WTC11 (cell line): ENCODE measurements around the gene KCTD1.

Experiments
- ELF4 ChIP-seq: sonication (generic); formaldehyde crosslinking; IDR thresholded peaks from 2 replicates; pipeline ENCODE4 v1.8.1; 2022; ENCODE audit warnings: low read depth, mild to moderate bottlenecking, moderate library complexity, missing genetic modification reagents
- JUN ChIP-seq: sonication (generic); formaldehyde crosslinking; IDR thresholded peaks from 2 replicates; pipeline ENCODE4 v1.8.0; 2023; ENCODE audit warnings: mild to moderate bottlenecking, missing genetic modification reagents
- TEAD1 ChIP-seq: sonication (generic); formaldehyde crosslinking; IDR thresholded peaks from 2 replicates; pipeline ENCODE4 v1.8.0; 2022; ENCODE audit warnings: mild to moderate bottlenecking, missing genetic modification reagents
- TEAD4 ChIP-seq: sonication (generic); formaldehyde crosslinking; IDR thresholded peaks from 2 replicates; pipeline ENCODE4 v1.8.0; 2022; ENCODE audit warnings: mild to moderate bottlenecking, missing genetic modification reagents
- TF ChIP-seq, protein P1 (sequence below): fragments of 200-600 bp; IDR thresholded peaks from 2 replicates; pipeline ENCODE4 v1.8.0; 2022; ENCODE audit warnings: antibody characterized with exemption
- TF ChIP-seq, protein P2 (sequence below): sonication (generic); formaldehyde crosslinking; conservative IDR thresholded peaks from 2 replicates; pipeline ENCODE4 v1.8.1; 2023; ENCODE audit warnings: mild to moderate bottlenecking, low read depth, missing genetic modification reagents, moderate library complexity

DNA sequence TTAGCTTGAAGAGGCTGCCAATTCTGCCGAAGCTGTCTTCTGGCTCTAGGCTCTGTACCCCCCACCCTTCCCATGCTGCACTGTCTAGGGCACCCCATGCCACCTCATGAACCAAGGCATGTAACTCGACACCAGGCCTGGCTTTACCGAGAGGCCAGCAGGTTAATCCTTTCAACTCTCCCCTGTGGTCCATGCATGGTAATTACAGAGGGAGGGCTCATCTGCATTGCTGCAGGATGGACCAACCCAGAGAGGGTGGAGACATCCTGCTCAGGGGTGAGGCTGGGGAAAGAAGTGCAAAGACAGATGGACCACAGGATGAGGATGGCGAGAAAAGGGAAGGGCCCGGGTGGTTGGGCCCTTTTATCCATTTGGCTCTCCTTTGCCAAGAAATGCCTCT lies 65.8 kb downstream of the KCTD1 start:
- TF ChIP-seq ELF4 (CRISPR knock-in tag) (no peak), JUN (CRISPR knock-in tag) (no peak), TEAD4 (no peak), TEAD1 (CRISPR knock-in tag) (0 out of 2 replicates have a peak, but pooled peaks have one; percentile 37)
- TF ChIP-seq, protein P1, sequence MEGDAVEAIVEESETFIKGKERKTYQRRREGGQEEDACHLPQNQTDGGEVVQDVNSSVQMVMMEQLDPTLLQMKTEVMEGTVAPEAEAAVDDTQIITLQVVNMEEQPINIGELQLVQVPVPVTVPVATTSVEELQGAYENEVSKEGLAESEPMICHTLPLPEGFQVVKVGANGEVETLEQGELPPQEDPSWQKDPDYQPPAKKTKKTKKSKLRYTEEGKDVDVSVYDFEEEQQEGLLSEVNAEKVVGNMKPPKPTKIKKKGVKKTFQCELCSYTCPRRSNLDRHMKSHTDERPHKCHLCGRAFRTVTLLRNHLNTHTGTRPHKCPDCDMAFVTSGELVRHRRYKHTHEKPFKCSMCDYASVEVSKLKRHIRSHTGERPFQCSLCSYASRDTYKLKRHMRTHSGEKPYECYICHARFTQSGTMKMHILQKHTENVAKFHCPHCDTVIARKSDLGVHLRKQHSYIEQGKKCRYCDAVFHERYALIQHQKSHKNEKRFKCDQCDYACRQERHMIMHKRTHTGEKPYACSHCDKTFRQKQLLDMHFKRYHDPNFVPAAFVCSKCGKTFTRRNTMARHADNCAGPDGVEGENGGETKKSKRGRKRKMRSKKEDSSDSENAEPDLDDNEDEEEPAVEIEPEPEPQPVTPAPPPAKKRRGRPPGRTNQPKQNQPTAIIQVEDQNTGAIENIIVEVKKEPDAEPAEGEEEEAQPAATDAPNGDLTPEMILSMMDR = no peak
- TF ChIP-seq, protein P2, sequence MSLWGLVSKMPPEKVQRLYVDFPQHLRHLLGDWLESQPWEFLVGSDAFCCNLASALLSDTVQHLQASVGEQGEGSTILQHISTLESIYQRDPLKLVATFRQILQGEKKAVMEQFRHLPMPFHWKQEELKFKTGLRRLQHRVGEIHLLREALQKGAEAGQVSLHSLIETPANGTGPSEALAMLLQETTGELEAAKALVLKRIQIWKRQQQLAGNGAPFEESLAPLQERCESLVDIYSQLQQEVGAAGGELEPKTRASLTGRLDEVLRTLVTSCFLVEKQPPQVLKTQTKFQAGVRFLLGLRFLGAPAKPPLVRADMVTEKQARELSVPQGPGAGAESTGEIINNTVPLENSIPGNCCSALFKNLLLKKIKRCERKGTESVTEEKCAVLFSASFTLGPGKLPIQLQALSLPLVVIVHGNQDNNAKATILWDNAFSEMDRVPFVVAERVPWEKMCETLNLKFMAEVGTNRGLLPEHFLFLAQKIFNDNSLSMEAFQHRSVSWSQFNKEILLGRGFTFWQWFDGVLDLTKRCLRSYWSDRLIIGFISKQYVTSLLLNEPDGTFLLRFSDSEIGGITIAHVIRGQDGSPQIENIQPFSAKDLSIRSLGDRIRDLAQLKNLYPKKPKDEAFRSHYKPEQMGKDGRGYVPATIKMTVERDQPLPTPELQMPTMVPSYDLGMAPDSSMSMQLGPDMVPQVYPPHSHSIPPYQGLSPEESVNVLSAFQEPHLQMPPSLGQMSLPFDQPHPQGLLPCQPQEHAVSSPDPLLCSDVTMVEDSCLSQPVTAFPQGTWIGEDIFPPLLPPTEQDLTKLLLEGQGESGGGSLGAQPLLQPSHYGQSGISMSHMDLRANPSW (CRISPR knock-in tag) = no peak
